ENCODE measurements around the gene CCDC136. TPM values are rescaled to one million over a fixed set of nuclear protein-coding genes. Genes with fewer than 3 reads are reported as not detected.

CCDC136 gene
- total RNA-seq, 1 donor from 2014 or later: 4.7 TPM

- Histone ChIP-seq H3K9ac (ENCODE audit: low read depth in 1 of 3, low read length in 3 of 3) (no peak overlapping the region), H3K36me3 (ENCODE audit: control insufficient read depth in 3 of 3, insufficient read depth in 3 of 3, low read length in 3 of 3) (peaks cover 2 to 16% (median 15%) of the 10 kb centered on the region in 3 donors), H3K27ac (ENCODE audit: low read depth, low read length) (no peak overlapping the region), H3K4me1 (ENCODE audit: control insufficient read depth in 3 of 3, insufficient read depth in 3 of 3, low read length in 3 of 3) (peaks cover 0 to 6% (median 3%) of the 10 kb centered on the region in 3 donors), H3K4me3 (ENCODE audit: low read length in 3 of 3) (no peak overlapping the region), H3K9me3 (ENCODE audit: control insufficient read depth in 3 of 3, low read length in 3 of 3) (no peaks in the 10 kb centered on the region), H3K27me3 (ENCODE audit: control insufficient read depth in 3 of 3, insufficient read depth in 3 of 3, low read length in 3 of 3) (no peaks in the 10 kb centered on the region)
These were observed 16.8 kb upstream of the CCDC136 start for GRCh38 chr7:128774921-128775320.

DNA sequence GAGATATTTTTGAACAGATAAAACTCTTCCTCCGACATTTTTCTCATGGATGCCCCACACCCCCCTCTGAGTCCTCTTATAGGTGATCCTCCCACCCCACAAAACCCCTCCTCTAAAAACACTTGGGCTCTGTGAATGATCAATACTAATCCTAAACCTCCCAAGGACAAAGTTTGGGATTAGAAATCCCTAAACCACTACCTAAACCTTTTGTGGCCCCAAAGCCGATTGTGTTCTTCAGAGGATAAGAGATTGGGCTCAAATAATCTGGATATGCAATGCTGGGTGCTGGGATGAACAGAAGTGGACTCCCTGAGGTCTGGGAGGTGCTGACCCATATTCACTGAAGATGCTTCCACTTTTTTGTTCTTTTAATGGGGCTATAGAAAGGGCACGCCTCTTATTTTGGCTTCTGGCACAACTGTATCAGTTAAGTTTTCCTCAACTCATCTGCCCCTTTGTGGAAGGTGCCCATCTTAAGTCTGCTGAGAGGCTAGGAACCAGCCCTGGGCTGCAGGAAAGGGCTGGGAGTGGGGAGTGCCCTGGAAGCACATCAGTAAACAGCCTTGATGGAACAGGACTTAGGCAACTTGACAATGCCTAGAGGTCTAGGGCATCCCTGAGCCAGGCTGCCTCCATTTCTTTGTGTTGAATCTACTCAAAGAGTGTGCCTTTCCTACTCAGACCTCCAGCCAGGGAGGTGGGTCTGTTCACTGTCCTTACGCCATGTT is 15.9 kb upstream of the CCDC136 start, which contains the start of gene OPN1SW:
Gene OPN1SW (minus strand): TSS at position 51 of the 731 bp plus-strand sequence. CDS start 13 bp downstream, at position 38.
- H3K9ac ChIP-seq (ENCODE audit: low read depth in 1 of 3, low read length in 3 of 3): no peak within 1 kb of the TSS
- H3K27me3 ChIP-seq (ENCODE audit: control insufficient read depth in 3 of 3, insufficient read depth in 3 of 3, low read length in 3 of 3): no peaks in the 10 kb centered on the region
- H3K27ac ChIP-seq (ENCODE audit: low read depth, low read length): no peak within 1 kb of the TSS
- H3K9me3 ChIP-seq (ENCODE audit: control insufficient read depth in 3 of 3, low read length in 3 of 3): no peaks in the 10 kb centered on the region
- peaks cover 2 to 12% (median 10%) of the 10 kb centered on the region in 3 donors for H3K36me3 ChIP-seq (ENCODE audit: control insufficient read depth in 3 of 3, insufficient read depth in 3 of 3, low read length in 3 of 3)
- H3K4me3 ChIP-seq (ENCODE audit: low read length in 3 of 3): no peak within 1 kb of the TSS
- H3K4me1 ChIP-seq (ENCODE audit: control insufficient read depth in 3 of 3, insufficient read depth in 3 of 3, low read length in 3 of 3): peaks cover 0 to 6% (median 6%) of the 10 kb centered on the region in 3 donors

DNA sequence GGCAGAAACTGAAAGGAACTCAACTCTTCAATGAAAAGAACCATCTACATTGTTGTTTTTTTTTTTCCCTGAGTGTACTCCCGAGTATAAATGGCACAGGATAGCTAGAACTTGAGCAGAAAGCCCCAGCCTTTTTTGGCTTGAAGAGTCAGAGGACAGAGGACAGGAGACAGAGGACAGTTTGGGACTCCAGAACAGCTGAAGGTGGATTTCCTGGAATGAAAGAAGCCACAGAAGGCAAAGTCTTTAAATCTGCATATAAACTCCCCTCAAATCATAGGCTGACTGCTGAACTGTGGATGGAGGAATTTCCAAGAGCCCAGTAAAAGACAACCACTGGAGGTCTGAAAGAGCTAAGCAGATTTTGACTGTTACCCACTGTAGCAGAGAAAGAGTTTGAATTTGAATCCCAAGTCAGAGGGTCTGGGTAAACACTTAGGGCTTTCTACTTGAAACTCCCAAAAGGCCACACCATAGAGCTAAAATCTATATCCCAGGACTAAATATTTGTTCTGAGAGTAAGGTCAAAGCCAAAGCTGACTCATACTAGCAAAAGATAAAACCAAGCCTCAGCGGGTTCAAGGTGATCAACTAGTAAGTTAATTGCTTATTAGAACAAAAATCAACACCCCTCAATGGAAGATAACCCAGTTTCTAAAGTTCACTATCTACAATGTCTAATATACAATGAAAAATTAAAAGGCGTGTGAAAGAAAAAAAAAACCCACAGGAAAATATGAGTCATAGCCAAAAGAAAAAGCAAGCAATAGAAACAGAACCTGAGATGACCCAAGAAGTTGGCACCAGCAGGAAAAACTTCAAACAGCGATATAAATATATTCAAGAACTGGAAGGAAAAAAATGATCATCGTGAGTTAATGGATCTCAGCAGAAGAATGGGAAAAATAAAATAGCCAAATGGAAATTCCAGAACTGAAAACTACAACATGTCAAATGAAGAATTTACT is 14.3 kb upstream of the CCDC136 start:
- H3K36me3 ChIP-seq (ENCODE audit: control insufficient read depth in 3 of 3, insufficient read depth in 3 of 3, low read length in 3 of 3): peaks cover 2 to 10% (median 3%) of the 10 kb centered on the region in 3 donors
- no peak overlapping the region for H3K4me3 ChIP-seq (ENCODE audit: low read length in 3 of 3)
- no peak overlapping the region for H3K27ac ChIP-seq (ENCODE audit: low read depth, low read length)
- no peaks in the 10 kb centered on the region for H3K27me3 ChIP-seq (ENCODE audit: control insufficient read depth in 3 of 3, insufficient read depth in 3 of 3, low read length in 3 of 3)
- no peaks in the 10 kb centered on the region for H3K9me3 ChIP-seq (ENCODE audit: control insufficient read depth in 3 of 3, low read length in 3 of 3)
- H3K9ac ChIP-seq (ENCODE audit: low read depth in 1 of 3, low read length in 3 of 3): no peak overlapping the region
- peaks cover 0 to 11% (median 6%) of the 10 kb centered on the region in 3 donors for H3K4me1 ChIP-seq (ENCODE audit: control insufficient read depth in 3 of 3, insufficient read depth in 3 of 3, low read length in 3 of 3)

- Histone ChIP-seq H3K27ac (ENCODE audit: low read depth, low read length) (no peak overlapping the region), H3K27me3 (ENCODE audit: control insufficient read depth in 3 of 3, insufficient read depth in 3 of 3, low read length in 3 of 3) (no peaks in the 10 kb centered on the region), H3K4me3 (ENCODE audit: low read length in 3 of 3) (no peak overlapping the region), H3K9me3 (ENCODE audit: control insufficient read depth in 3 of 3, low read length in 3 of 3) (no peaks in the 10 kb centered on the region), H3K4me1 (ENCODE audit: control insufficient read depth in 3 of 3, insufficient read depth in 3 of 3, low read length in 3 of 3) (peaks cover 0 to 15% (median 14%) of the 10 kb centered on the region in 3 donors), H3K36me3 (ENCODE audit: control insufficient read depth in 3 of 3, insufficient read depth in 3 of 3, low read length in 3 of 3) (peaks cover 0 to 4% (median 0%) of the 10 kb centered on the region in 3 donors), H3K9ac (ENCODE audit: low read depth in 1 of 3, low read length in 3 of 3) (no peak overlapping the region)
These were observed 12.8 kb upstream of the CCDC136 start for GRCh38 chr7:128778946-128779345.

DNA sequence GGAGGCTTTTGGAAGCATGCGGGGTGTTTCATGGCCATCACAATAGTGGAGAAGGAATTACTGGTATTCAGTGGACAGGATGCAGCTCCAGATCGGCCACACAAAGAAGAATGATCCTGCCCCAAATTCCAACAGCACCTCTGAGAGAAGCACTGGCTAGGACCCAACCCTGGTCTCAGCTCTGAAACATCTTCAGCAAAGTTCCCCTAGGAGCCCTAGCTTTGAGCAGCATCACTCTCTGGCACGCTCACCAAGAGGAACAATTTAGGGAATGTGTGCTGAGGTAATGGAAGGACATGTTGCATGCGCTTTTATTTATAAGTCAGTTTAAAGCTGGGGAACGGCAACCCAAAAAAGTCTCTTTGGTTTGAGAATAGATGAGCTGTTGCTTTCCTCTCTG is 10.6 kb upstream of the CCDC136 start:
- Histone ChIP-seq H3K4me1 (ENCODE audit: control insufficient read depth in 3 of 3, insufficient read depth in 3 of 3, low read length in 3 of 3) (peaks cover 0 to 11% (median 9%) of the 10 kb centered on the region in 3 donors), H3K9me3 (ENCODE audit: control insufficient read depth in 3 of 3, low read length in 3 of 3) (no peaks in the 10 kb centered on the region), H3K27me3 (ENCODE audit: control insufficient read depth in 3 of 3, insufficient read depth in 3 of 3, low read length in 3 of 3) (no peaks in the 10 kb centered on the region), H3K4me3 (ENCODE audit: low read length in 3 of 3) (no peak overlapping the region), H3K9ac (ENCODE audit: low read depth in 1 of 3, low read length in 3 of 3) (no peak overlapping the region), H3K36me3 (ENCODE audit: control insufficient read depth in 3 of 3, insufficient read depth in 3 of 3, low read length in 3 of 3) (no peaks in the 10 kb centered on the region), H3K27ac (ENCODE audit: low read depth, low read length) (no peak overlapping the region)

GRCh38 chr7:128781851-128782250 is 9.9 kb upstream of the CCDC136 start:
- peaks cover 0 to 11% (median 9%) of the 10 kb centered on the region in 3 donors for H3K4me1 ChIP-seq (ENCODE audit: control insufficient read depth in 3 of 3, insufficient read depth in 3 of 3, low read length in 3 of 3)
- H3K27me3 ChIP-seq (ENCODE audit: control insufficient read depth in 3 of 3, insufficient read depth in 3 of 3, low read length in 3 of 3): no peaks in the 10 kb centered on the region
- no peaks in the 10 kb centered on the region for H3K9me3 ChIP-seq (ENCODE audit: control insufficient read depth in 3 of 3, low read length in 3 of 3)
- no peak overlapping the region for H3K4me3 ChIP-seq (ENCODE audit: low read length in 3 of 3)
- H3K9ac ChIP-seq (ENCODE audit: low read depth in 1 of 3, low read length in 3 of 3): no peak overlapping the region
- no peak overlapping the region for H3K27ac ChIP-seq (ENCODE audit: low read depth, low read length)
- H3K36me3 ChIP-seq (ENCODE audit: control insufficient read depth in 3 of 3, insufficient read depth in 3 of 3, low read length in 3 of 3): no peaks in the 10 kb centered on the region

GRCh38 chr7:128783143-128783861 is 8.5 kb upstream of the CCDC136 start:
- Histone ChIP-seq H3K4me1 (ENCODE audit: control insufficient read depth in 3 of 3, insufficient read depth in 3 of 3, low read length in 3 of 3) (peaks cover 0 to 11% (median 9%) of the 10 kb centered on the region in 3 donors), H3K27ac (ENCODE audit: low read depth, low read length) (no peak overlapping the region), H3K4me3 (ENCODE audit: low read length in 3 of 3) (no peak overlapping the region), H3K9me3 (ENCODE audit: control insufficient read depth in 3 of 3, low read length in 3 of 3) (no peaks in the 10 kb centered on the region), H3K9ac (ENCODE audit: low read depth in 1 of 3, low read length in 3 of 3) (no peak overlapping the region), H3K27me3 (ENCODE audit: control insufficient read depth in 3 of 3, insufficient read depth in 3 of 3, low read length in 3 of 3) (no peaks in the 10 kb centered on the region), H3K36me3 (ENCODE audit: control insufficient read depth in 3 of 3, insufficient read depth in 3 of 3, low read length in 3 of 3) (no peaks in the 10 kb centered on the region)

- no peaks in the 10 kb centered on the region for H3K27me3 ChIP-seq (ENCODE audit: control insufficient read depth in 3 of 3, insufficient read depth in 3 of 3, low read length in 3 of 3)
- H3K9me3 ChIP-seq (ENCODE audit: control insufficient read depth in 3 of 3, low read length in 3 of 3): no peaks in the 10 kb centered on the region
- H3K36me3 ChIP-seq (ENCODE audit: control insufficient read depth in 3 of 3, insufficient read depth in 3 of 3, low read length in 3 of 3): no peaks in the 10 kb centered on the region
- no peak overlapping the region for H3K9ac ChIP-seq (ENCODE audit: low read depth in 1 of 3, low read length in 3 of 3)
- H3K4me1 ChIP-seq (ENCODE audit: control insufficient read depth in 3 of 3, insufficient read depth in 3 of 3, low read length in 3 of 3): peaks cover 3 to 12% (median 9%) of the 10 kb centered on the region in 3 donors
- H3K27ac ChIP-seq (ENCODE audit: low read depth, low read length): no peak overlapping the region
- H3K4me3 ChIP-seq (ENCODE audit: low read length in 3 of 3): no peak overlapping the region
These were observed 6.0 kb upstream of the CCDC136 start for GRCh38 chr7:128785738-128786137.

GRCh38 chr7:128788446-128789412 is 3.0 kb upstream of the CCDC136 start:
- H3K27ac ChIP-seq (ENCODE audit: low read depth, low read length): no peak overlapping the region
- no peaks in the 10 kb centered on the region for H3K9me3 ChIP-seq (ENCODE audit: control insufficient read depth in 3 of 3, low read length in 3 of 3)
- H3K4me3 ChIP-seq (ENCODE audit: low read length in 3 of 3): no peak overlapping the region
- H3K9ac ChIP-seq (ENCODE audit: low read depth in 1 of 3, low read length in 3 of 3): no peak overlapping the region
- no peaks in the 10 kb centered on the region for H3K36me3 ChIP-seq (ENCODE audit: control insufficient read depth in 3 of 3, insufficient read depth in 3 of 3, low read length in 3 of 3)
- H3K27me3 ChIP-seq (ENCODE audit: control insufficient read depth in 3 of 3, insufficient read depth in 3 of 3, low read length in 3 of 3): no peaks in the 10 kb centered on the region
- peaks cover 16 to 19% (median 16%) of the 10 kb centered on the region in 3 donors for H3K4me1 ChIP-seq (ENCODE audit: control insufficient read depth in 3 of 3, insufficient read depth in 3 of 3, low read length in 3 of 3)
